DOHH2 (cell line): ENCODE results near the gene RUSC2.
"Not testable (repeated sequence)": the region's sequence is repeated elsewhere in the genome, so short reads cannot be mapped to it uniquely, and the experiment has no call there.

ENCODE experiments used
- H3F3A ChIP-seq: fragments of 200-600 bp; sonication (generic), shearing (Covaris generic); 2 replicates; pipeline ENCODE4 v1.6.0; 2016; ENCODE audit warnings: antibody characterized with exemption, mild to moderate bottlenecking; ENCODE audit not compliant: control insufficient read depth, insufficient read depth
- H3K27ac ChIP-seq: fragments of 200-600 bp; sonication (generic); 2 replicates; pipeline ENCODE4 v1.5.1; 2014; ENCODE audit warnings: low read depth, mild to moderate bottlenecking, low read length, moderate library complexity
- H3K27me3 ChIP-seq: fragments of 200-600 bp; sonication (generic); 2 replicates; pipeline ENCODE4 v1.6.1; 2014; ENCODE audit warnings: mild to moderate bottlenecking, low read length, mixed read lengths; ENCODE audit not compliant: control insufficient read depth
- H3K36me3 ChIP-seq: fragments of 200-600 bp; sonication (generic); 2 replicates; pipeline ENCODE4 v1.6.1; 2014; ENCODE audit warnings: mild to moderate bottlenecking, low read length, moderate library complexity, mixed read lengths; ENCODE audit not compliant: control insufficient read depth
- H3K4me1 ChIP-seq: fragments of 200-600 bp; sonication (generic); 2 replicates; pipeline ENCODE4 v1.6.1; 2014; ENCODE audit warnings: mild to moderate bottlenecking, low read length, mixed read lengths; ENCODE audit not compliant: control insufficient read depth
- H3K4me2 ChIP-seq: fragments of 200-600 bp; sonication (generic); 2 replicates; pipeline ENCODE4 v1.6.0; 2014; ENCODE audit warnings: mild to moderate bottlenecking, low read length, moderate library complexity
- H3K4me3 ChIP-seq: fragments of 200-600 bp; sonication (generic); 2 replicates; pipeline ENCODE4 v1.5.1; 2014; ENCODE audit warnings: mild to moderate bottlenecking, low read length, mixed read lengths
- H3K79me2 ChIP-seq: fragments of 200-600 bp; sonication (generic); 2 replicates; pipeline ENCODE4 v1.6.1; 2014; ENCODE audit warnings: mild to moderate bottlenecking, low read length, mixed read lengths; ENCODE audit not compliant: control insufficient read depth
- H3K9me2 ChIP-seq: fragments of 200-600 bp; sonication (generic); replicated peaks from 2 replicates; pipeline ENCODE4 v1.6.1; 2014; ENCODE audit warnings: mild to moderate bottlenecking, low read length, mixed read lengths; ENCODE audit not compliant: control insufficient read depth
- H3K9me3 ChIP-seq: fragments of 200-600 bp; sonication (generic); 2 replicates; pipeline ENCODE4 v1.6.1; 2014; ENCODE audit warnings: antibody characterized with exemption, low read length, mixed read lengths; ENCODE audit not compliant: control insufficient read depth, insufficient read depth
- H4K20me1 ChIP-seq: fragments of 200-600 bp; sonication (generic); 2 replicates; pipeline ENCODE4 v1.6.0; 2014; ENCODE audit warnings: low read depth, mild to moderate bottlenecking, antibody characterized with exemption, low read length, moderate library complexity; ENCODE audit not compliant: control insufficient read depth, insufficient read depth
- CTCF ChIP-seq: fragments of 200-600 bp; sonication (generic); IDR thresholded peaks from one replicate; pipeline ENCODE4 v1.5.1; 2014; ENCODE audit warnings: antibody characterized with exemption, mild to moderate bottlenecking, low read depth, low read length; ENCODE audit not compliant: poor library complexity, severe bottlenecking
- EZH2phosphoT487 ChIP-seq: fragments of 200-600 bp; sonication (generic); IDR thresholded peaks from 2 replicates; pipeline ENCODE4 v1.6.1; 2017; ENCODE audit warnings: borderline replicate concordance, mild to moderate bottlenecking, antibody characterized with exemption, low read length, moderate library complexity, mixed read lengths

Gene RUSC2

GRCh38 chr9:35495984-35496383 is 6.1 kb downstream of the RUSC2 start:
- H3K9me2 ChIP-seq = no peaks in the 10 kb centered on the region
- no peak for TF ChIP-seq EZH2phosphoT487
- TF ChIP-seq CTCF = no peak
- H3K79me2 ChIP-seq = no peaks in the 10 kb centered on the region
- H3K9me3 ChIP-seq = no peaks in the 10 kb centered on the region
- no peaks in the 10 kb centered on the region for H3K36me3 ChIP-seq
- no peak overlapping the region for H3K4me3 ChIP-seq
- peaks cover 14% of the 10 kb centered on the region for H3K27me3 ChIP-seq
- no peak overlapping the region for H3K27ac ChIP-seq
- H3K4me1 ChIP-seq = no peaks in the 10 kb centered on the region
- no peaks in the 10 kb centered on the region for H3F3A ChIP-seq
- no peaks in the 10 kb centered on the region for H4K20me1 ChIP-seq
- no peak overlapping the region for H3K4me2 ChIP-seq

- H3K9me2 ChIP-seq, H3K4me1 ChIP-seq, H3K4me2 ChIP-seq, H3K79me2 ChIP-seq, H3K9me3 ChIP-seq, H3K36me3 ChIP-seq, H3K4me3 ChIP-seq, H3F3A ChIP-seq, H3K27ac ChIP-seq, H4K20me1 ChIP-seq: not testable (repeated sequence)
- H3K27me3 ChIP-seq = peaks cover 18% of the 10 kb centered on the region
Measured at GRCh38 chr9:35498245-35498644, 8.3 kb downstream of the RUSC2 start.

- Histone ChIP-seq H3F3A (no peaks in the 10 kb centered on the region), H3K27me3 (peaks cover 18% of the 10 kb centered on the region), H3K4me1 (no peaks in the 10 kb centered on the region), H3K9me2 (no peaks in the 10 kb centered on the region), H3K36me3 (no peaks in the 10 kb centered on the region), H4K20me1 (no peaks in the 10 kb centered on the region), H3K4me3 (no peak overlapping the region), H3K4me2 (no peak overlapping the region), H3K79me2 (no peaks in the 10 kb centered on the region), H3K27ac (no peak overlapping the region), H3K9me3 (no peaks in the 10 kb centered on the region)
- TF ChIP-seq EZH2phosphoT487 = no peak
- no peak for TF ChIP-seq CTCF
Measured at GRCh38 chr9:35499029-35499700, 9.3 kb downstream of the RUSC2 start.

- Histone ChIP-seq H3K9me2 (no peaks in the 10 kb centered on the region), H3K4me3 (no peak overlapping the region), H3K36me3 (no peaks in the 10 kb centered on the region), H3F3A (no peaks in the 10 kb centered on the region), H3K9me3 (no peaks in the 10 kb centered on the region), H3K27ac (no peak overlapping the region), H3K27me3 (peaks cover 20% of the 10 kb centered on the region), H3K79me2 (no peaks in the 10 kb centered on the region), H4K20me1 (no peaks in the 10 kb centered on the region), H3K4me2 (no peak overlapping the region), H3K4me1 (no peaks in the 10 kb centered on the region)
- no peak for TF ChIP-seq EZH2phosphoT487
- no peak for TF ChIP-seq CTCF
Measured at GRCh38 chr9:35499701-35500030, 9.8 kb downstream of the RUSC2 start.
